Fibroblast of lung (primary cell): Measurements from ENCODE around the gene COL24A1. TPM values are rescaled to one million over a fixed set of nuclear protein-coding genes. Genes with fewer than 3 reads are reported as not detected.

ENCODE experiments used
- DNase-seq, 2 donors: peaks; one replicate each; pipeline versions ENCODE4 v3.0.0 to v3.0.0-alpha.2; 2010; ENCODE audit warnings: low read depth in 2 of 2
- H2AFZ ChIP-seq: 2 replicates; pipeline ENCODE4 v1.5.1; 2012; ENCODE audit warnings: low read length, control low read depth, inconsistent platforms
- H3K27ac ChIP-seq: 2 replicates; pipeline ENCODE4 v1.5.1; 2011; ENCODE audit warnings: low read length, control low read depth; ENCODE audit not compliant: insufficient read depth
- H3K27me3 ChIP-seq: 2 replicates; pipeline ENCODE4 v1.5.1; 2011; ENCODE audit warnings: mild to moderate bottlenecking, low read length; ENCODE audit not compliant: control insufficient read depth, insufficient read depth
- H3K36me3 ChIP-seq: 2 replicates; pipeline ENCODE4 v1.5.1; 2011; ENCODE audit warnings: low read length; ENCODE audit not compliant: control insufficient read depth, insufficient read depth
- H3K4me1 ChIP-seq: 2 replicates; pipeline ENCODE4 v1.5.1; 2011; ENCODE audit warnings: low read length; ENCODE audit not compliant: control insufficient read depth, insufficient read depth; ENCODE audit errors: extremely low read depth
- H3K4me2 ChIP-seq: 2 replicates; pipeline ENCODE4 v1.5.1; 2011; ENCODE audit warnings: low read length, control low read depth; ENCODE audit not compliant: insufficient read depth; ENCODE audit errors: extremely low read depth
- H3K4me3 ChIP-seq, 4 experiments: fragments of 200-600 bp in 1 of 4; sonication (generic) in 1 of 4; replicated peaks in 1 of 4; 2 replicates each; pipeline ENCODE4 v1.5.1; 2011 to 2016; ENCODE audit warnings: low read length in 4 of 4, low read depth in 3 of 4, mild to moderate bottlenecking in 3 of 4, control low read depth in 2 of 4, inconsistent platforms in 1 of 4, mixed read lengths in 1 of 4; ENCODE audit not compliant: insufficient read depth in 1 of 4; ENCODE audit errors: control extremely low read depth in 1 of 4
- H3K79me2 ChIP-seq: 2 replicates; pipeline ENCODE4 v1.5.1; 2012; ENCODE audit warnings: mild to moderate bottlenecking, low read length, inconsistent platforms; ENCODE audit not compliant: control insufficient read depth, insufficient read depth
- H3K9ac ChIP-seq: 2 replicates; pipeline ENCODE4 v1.5.1; 2011; ENCODE audit warnings: mild to moderate bottlenecking, low read length, control low read depth; ENCODE audit not compliant: insufficient read depth
- H3K9me3 ChIP-seq: 2 replicates; pipeline ENCODE4 v1.5.1; 2012; ENCODE audit warnings: low read depth, low read length; ENCODE audit not compliant: control insufficient read depth, insufficient read depth
- H4K20me1 ChIP-seq: 2 replicates; pipeline ENCODE4 v1.5.1; 2011; ENCODE audit warnings: low read length; ENCODE audit not compliant: control insufficient read depth, insufficient read depth; ENCODE audit errors: extremely low read depth
- CTCF ChIP-seq, 2 donors: IDR thresholded peaks in 1 of 2; conservative IDR thresholded peaks in 1 of 2; 1 replicate in 1 of 2; 2 replicates in 1 of 2; pipeline ENCODE4 v1.5.1; 2011 to 2012; ENCODE audit warnings: low read length in 2 of 2, control low read depth in 1 of 2, inconsistent platforms in 1 of 2, low read depth in 1 of 2, mild to moderate bottlenecking in 1 of 2
- EZH2 ChIP-seq: IDR thresholded peaks from 2 replicates; pipeline ENCODE4 v1.5.1; 2012; ENCODE audit warnings: low read length, control low read depth, mild to moderate bottlenecking; ENCODE audit errors: missing control alignments
- polyA plus RNA-seq, 2 donors: library from polyadenylated mRNA; depleted of rRNA in 1 of 2; stranded (reverse) in 1 of 2; unstranded in 1 of 2; fragments of >200 nt; gene quantifications; 2 replicates each; pipeline ENCODE4 v1.2.1, GENCODE V29; 2011 to 2012; ENCODE audit warnings: missing spikeins in 1 of 2
- total RNA-seq: library from RNA; depleted of rRNA; stranded (reverse); fragments of >200 nt; gene quantifications from 2 replicates; pipeline ENCODE4 v1.2.1, GENCODE V29; 2014

The COL24A1 gene
- total and polyA plus RNA-seq, 2 donors (not counting 1 experiment from before 2014, with no cell fraction given) = 0.31 to 3.3 TPM

- no peaks in the 10 kb centered on the region for H3K27me3 ChIP-seq
- H3K36me3 ChIP-seq = peaks cover 3% of the 10 kb centered on the region
- H3K4me1 ChIP-seq = no peaks in the 10 kb centered on the region
- H3K4me3 ChIP-seq = no peak overlapping the region
- H4K20me1 ChIP-seq = no peaks in the 10 kb centered on the region
- H3K9me3 ChIP-seq = no peaks in the 10 kb centered on the region
- no peak overlapping the region for H3K27ac ChIP-seq
- DNase-seq = peak; percentile 23 to 73
- no peak overlapping the region for H3K9ac ChIP-seq
- TF ChIP-seq EZH2 (no peak), CTCF (conservative IDR thresholded peaks at IDR 0.05 in 1 of 2, IDR thresholded peaks at IDR 0.05 in 1 of 2; ENCODE audit: low read depth in 1 of 2, low read length in 2 of 2) (no peak)
- no peak overlapping the region for H2AFZ ChIP-seq
- no peak overlapping the region for H3K4me2 ChIP-seq
- H3K79me2 ChIP-seq = peaks cover 2% of the 10 kb centered on the region
Observed at GRCh38 chr1:85681087-85681486, 475.5 kb downstream of the COL24A1 start.

Other genes with a start within 250 kb of the COL24A1 start
- 25.9 and 27.0 TPM in 2 replicates for gene ODF2L, start 239.6 kb upstream of the COL24A1 start, total RNA-seq
- 14.1 and 16.7 TPM in 2 replicates for gene ODF2L, start 239.6 kb upstream of the COL24A1 start, polyA plus RNA-seq